Tibial artery (tissue), 4 donors: ENCODE results near the gene DHRS2.
"Not testable (repeated sequence)": the region's sequence is repeated elsewhere in the genome, so short reads cannot be mapped to it uniquely, and the experiment has no call there.

Experiments
- DNase-seq, 2 donors: peaks; one replicate each; pipeline ENCODE4 v3.0.0-alpha.2; 2019
- H3K27ac ChIP-seq, 2 donors: fragments of 200-600 bp; sonication (generic) in 1 of 2; 1 replicate in 1 of 2; 2 replicates in 1 of 2; pipeline ENCODE4 v1.5.1; 2018 to 2019; ENCODE audit warnings: mild to moderate bottlenecking in 1 of 2
- H3K27me3 ChIP-seq, 2 donors: fragments of 200-600 bp; sonication (generic) in 1 of 2; one replicate each; pipeline versions ENCODE4 v1.5.1 to v1.6.0; 2016 to 2019
- H3K36me3 ChIP-seq, 3 donors: fragments of 200-600 bp; sonication (generic) in 2 of 3; one replicate each; pipeline ENCODE4 v1.5.1; 2016 to 2019; ENCODE audit warnings: mild to moderate bottlenecking in 2 of 3
- H3K4me1 ChIP-seq, 4 donors: fragments of 200-600 bp; sonication (generic) in 2 of 4; 1 replicate in 3 of 4; 2 replicates in 1 of 4; pipeline ENCODE4 v1.5.1; 2016 to 2019
- H3K4me3 ChIP-seq, 2 donors: fragments of 200-600 bp; sonication (generic) in 1 of 2; 1 replicate in 1 of 2; 2 replicates in 1 of 2; pipeline ENCODE4 v1.5.1; 2018 to 2019; ENCODE audit warnings: mild to moderate bottlenecking in 2 of 2
- H3K9me3 ChIP-seq, 3 donors: fragments of 200-600 bp; sonication (generic) in 1 of 3; one replicate each; pipeline ENCODE4 v1.5.1; 2016 to 2019
- intact Hi-C: fragments of 100-400 bp; cut with DNase I; formaldehyde crosslinking; loops from one replicate; pipeline ENCODE4 v1.15.0; 2023; ENCODE audit warnings: low total_unique reads
- TF ChIP-seq, protein P1 (sequence below), 2 experiments: fragments of 200-600 bp in 1 of 2; fragments of 450-650 bp in 1 of 2; IDR thresholded peaks; one replicate each; pipeline ENCODE4 v1.5.1; 2017 to 2019; ENCODE audit warnings: antibody characterized with exemption in 2 of 2, mild to moderate bottlenecking in 1 of 2, moderate library complexity in 1 of 2

Gene DHRS2

DNA sequence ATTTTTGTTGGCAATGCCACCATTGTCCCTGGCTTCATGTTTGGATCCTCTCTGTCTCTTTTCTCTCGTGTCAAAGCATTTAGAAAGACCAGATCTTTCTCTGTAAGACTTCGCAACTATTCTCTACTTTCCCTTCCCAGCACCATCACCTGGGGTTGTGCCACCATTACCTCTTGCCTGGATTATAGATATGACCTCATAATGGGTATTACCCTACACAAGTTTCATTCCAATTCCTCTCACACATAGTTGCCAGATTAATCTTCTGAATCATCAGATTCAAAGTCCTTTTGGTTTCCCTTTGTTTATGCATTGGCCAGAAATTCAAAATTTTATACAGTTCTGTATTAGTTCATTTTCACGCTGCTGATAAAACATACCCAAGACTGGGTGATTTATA is 27.2 kb upstream of the DHRS2 start:
- no peak for DNase-seq
- Histone ChIP-seq H3K36me3 (no peaks in the 10 kb centered on the region), H3K9me3 (no peaks in the 10 kb centered on the region), H3K27me3 (peaks cover 0 to 17% of the 10 kb centered on the region in 2 donors), H3K4me1 (no peaks in the 10 kb centered on the region), H3K4me3 (no peak overlapping the region), H3K27ac (no peak overlapping the region)
- intact Hi-C loops, result no loop called here
- TF ChIP-seq, protein P1, sequence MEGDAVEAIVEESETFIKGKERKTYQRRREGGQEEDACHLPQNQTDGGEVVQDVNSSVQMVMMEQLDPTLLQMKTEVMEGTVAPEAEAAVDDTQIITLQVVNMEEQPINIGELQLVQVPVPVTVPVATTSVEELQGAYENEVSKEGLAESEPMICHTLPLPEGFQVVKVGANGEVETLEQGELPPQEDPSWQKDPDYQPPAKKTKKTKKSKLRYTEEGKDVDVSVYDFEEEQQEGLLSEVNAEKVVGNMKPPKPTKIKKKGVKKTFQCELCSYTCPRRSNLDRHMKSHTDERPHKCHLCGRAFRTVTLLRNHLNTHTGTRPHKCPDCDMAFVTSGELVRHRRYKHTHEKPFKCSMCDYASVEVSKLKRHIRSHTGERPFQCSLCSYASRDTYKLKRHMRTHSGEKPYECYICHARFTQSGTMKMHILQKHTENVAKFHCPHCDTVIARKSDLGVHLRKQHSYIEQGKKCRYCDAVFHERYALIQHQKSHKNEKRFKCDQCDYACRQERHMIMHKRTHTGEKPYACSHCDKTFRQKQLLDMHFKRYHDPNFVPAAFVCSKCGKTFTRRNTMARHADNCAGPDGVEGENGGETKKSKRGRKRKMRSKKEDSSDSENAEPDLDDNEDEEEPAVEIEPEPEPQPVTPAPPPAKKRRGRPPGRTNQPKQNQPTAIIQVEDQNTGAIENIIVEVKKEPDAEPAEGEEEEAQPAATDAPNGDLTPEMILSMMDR (IDR thresholded peaks at IDR 0.05), result no peak

DNA sequence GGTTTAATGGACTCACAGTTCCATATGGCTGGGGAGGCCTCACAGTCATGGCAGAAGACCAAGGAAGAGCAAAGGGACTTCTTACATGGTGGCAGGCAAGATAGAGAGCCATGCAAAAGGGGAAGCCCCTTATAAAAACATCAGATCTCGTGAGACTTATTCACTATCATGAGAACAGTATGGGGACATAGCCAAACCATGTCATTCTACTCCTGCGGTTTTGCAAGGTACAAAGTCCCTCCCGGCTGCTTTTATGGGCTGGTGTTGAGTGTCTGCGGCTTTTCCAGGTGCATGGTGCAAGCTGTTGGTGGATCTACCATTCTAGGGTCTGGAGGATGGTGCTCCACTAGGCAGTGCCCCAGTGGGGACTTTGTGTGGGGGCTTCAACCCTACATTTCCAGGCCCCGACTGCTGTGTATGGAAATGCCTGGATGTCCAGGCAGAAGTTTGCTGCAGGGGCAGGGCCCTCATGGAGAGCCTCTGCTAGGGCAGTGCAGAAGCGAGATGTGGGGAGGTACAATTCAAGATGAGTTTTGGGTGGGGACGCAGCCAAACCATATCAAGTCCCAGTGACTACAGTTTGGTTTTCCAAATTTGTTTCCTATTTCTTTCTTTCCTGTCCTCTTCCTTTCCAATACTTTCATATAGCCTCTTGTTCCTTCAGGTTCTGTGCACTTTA is 26.6 kb upstream of the DHRS2 start:
- H3K4me1 ChIP-seq, intact Hi-C loops, DNase-seq: not testable (repeated sequence)

DNA sequence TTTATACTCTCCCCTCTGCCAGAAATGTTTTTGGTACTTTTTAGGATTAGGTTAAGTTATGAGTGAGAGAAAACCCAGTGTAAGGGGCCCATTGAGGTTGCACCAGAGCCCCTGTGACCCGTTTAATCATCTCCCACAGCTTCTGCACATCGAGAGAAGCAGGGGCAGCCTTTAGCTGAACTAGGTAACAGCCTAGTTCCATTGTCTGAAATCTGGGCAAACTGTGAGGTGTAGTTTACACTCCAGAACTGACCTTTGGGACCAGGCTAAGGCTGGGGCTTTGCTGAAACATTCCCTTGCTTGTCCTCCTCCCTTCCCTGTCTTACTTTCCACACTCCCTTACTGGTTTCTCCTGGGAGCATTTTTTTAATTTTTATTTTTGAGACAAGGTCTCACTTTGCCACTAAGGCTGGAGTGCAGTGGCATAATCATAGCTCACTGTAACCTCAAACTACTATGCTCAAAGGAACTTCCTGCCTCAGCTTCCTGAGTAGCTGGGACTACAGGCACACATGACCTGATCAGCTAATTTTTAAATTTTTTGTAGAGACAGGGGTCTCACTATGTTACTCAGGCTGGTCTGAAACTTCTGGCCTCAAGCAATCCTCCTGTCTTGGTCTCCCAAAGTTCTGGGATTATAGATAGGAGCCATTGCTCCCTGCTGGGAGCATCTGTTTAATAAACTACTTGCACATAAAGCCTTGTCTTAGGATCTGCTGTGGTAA is 25.9 kb upstream of the DHRS2 start:
- no peak overlapping the region for H3K27ac ChIP-seq
- intact Hi-C loops, result no loop called here
- no peaks in the 10 kb centered on the region for H3K36me3 ChIP-seq
- peaks cover 0 to 21% of the 10 kb centered on the region in 2 donors for H3K27me3 ChIP-seq
- no peak for DNase-seq
- H3K4me3 ChIP-seq, result no peak overlapping the region
- TF ChIP-seq, protein P1 (IDR thresholded peaks at IDR 0.05), result no peak
- no peaks in the 10 kb centered on the region for H3K9me3 ChIP-seq
- no peaks in the 10 kb centered on the region for H3K4me1 ChIP-seq

More for the DNA sequence above, 26.6 kb upstream of the DHRS2 start:
- H3K9me3 ChIP-seq, H3K4me3 ChIP-seq, H3K36me3 ChIP-seq, H3K27ac ChIP-seq: not testable (repeated sequence)
- peaks cover 0 to 17% of the 10 kb centered on the region in 2 donors for H3K27me3 ChIP-seq

DNA sequence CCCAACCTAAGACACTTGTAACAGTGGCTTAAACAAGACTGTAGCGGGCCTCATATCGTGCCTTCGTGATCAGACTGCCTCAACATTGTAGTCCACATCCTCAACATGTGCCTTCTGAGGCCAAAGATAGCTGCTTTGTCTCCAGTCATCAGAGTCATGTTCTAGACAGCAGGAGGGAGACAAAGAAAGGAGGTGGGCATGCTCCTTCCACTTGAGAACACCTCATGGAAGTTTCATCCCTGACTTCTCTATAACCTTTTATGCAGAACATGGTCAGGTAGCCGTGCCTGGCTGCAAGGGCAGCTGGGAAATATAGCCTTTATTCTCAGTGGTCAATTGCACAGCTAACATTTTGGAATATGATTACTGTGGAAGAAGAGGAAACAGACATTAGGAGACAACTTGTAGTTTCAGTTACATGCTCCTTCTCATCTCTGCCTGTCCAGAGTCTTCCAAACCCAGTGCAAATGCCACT is 25.3 kb upstream of the DHRS2 start:
- Histone ChIP-seq H3K36me3 (no peaks in the 10 kb centered on the region), H3K9me3 (no peaks in the 10 kb centered on the region), H3K4me3 (no peak overlapping the region), H3K4me1 (no peaks in the 10 kb centered on the region), H3K27ac (no peak overlapping the region), H3K27me3 (peaks cover 0 to 21% of the 10 kb centered on the region in 2 donors)
- intact Hi-C loops, result no loop called here
- DNase-seq, result no peak
- TF ChIP-seq, protein P1 (IDR thresholded peaks at IDR 0.05), result no peak

DNA sequence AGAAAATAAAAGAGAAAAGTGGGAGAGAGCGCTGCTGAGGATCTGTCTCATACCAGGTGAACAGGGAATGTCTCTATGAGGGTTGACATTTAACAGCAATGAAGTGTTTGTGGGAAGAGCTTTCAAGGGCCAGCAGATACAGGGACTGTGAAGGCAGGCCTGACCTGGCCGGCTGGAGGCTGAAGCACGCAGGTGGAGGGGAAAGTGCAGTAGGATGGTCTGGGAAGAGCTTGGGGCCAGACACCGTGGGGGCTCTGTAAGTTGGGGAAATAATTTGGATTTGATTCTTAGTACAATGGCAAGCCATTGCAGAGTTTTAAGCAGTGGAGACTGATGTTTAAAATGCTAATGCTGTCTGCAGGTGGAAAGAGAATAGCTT is 23.8 kb upstream of the DHRS2 start:
- Histone ChIP-seq H3K9me3 (no peaks in the 10 kb centered on the region), H3K36me3 (no peaks in the 10 kb centered on the region), H3K27me3 (peaks cover 0 to 17% of the 10 kb centered on the region in 2 donors), H3K27ac (no peak overlapping the region), H3K4me3 (no peak overlapping the region), H3K4me1 (no peaks in the 10 kb centered on the region)
- DNase-seq, result no peak
- intact Hi-C loops, result no loop called here
- TF ChIP-seq, protein P1 (IDR thresholded peaks at IDR 0.05), result no peak

DNA sequence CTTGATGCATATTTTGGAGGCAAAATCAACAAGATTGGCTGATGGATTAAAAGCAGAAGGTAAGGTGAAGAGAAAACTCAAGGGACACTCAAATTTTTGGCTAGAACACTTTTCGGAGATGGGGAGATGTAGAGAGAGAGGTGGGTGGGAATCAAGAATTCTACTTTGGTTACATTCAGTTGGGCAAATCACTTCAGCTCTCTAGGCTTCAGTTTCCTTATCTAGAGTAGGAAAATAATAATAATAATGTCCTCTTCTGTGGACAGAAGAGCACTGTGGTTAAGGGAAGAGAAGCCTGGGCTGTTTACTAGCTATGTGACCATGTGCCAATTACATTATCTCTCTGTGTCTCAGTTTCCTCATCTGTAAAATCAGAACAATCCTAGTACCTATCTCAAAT is 23.4 kb upstream of the DHRS2 start:
- Histone ChIP-seq H3K4me1 (no peaks in the 10 kb centered on the region), H3K9me3 (no peaks in the 10 kb centered on the region), H3K27me3 (peaks cover 0 to 14% of the 10 kb centered on the region in 2 donors), H3K4me3 (no peak overlapping the region), H3K27ac (no peak overlapping the region), H3K36me3 (no peaks in the 10 kb centered on the region)
- intact Hi-C loops, result no loop called here
- no peak for DNase-seq
- TF ChIP-seq, protein P1 (IDR thresholded peaks at IDR 0.05), result no peak
